Stimulated activated CD4-positive, alpha-beta T cell treated with anti-CD3 and anti-CD28 coated beads, TNF-alpha, amount 100 ng/mL, for 24 hours (primary cell): Measurements from ENCODE around the gene CCL2.

Source experiments
- DNase-seq, 3 experiments: peaks; one replicate each; pipeline ENCODE4 v3.0.0-alpha.2; 2020; ENCODE audit warnings: low read depth in 3 of 3

CCL2 gene

DNA sequence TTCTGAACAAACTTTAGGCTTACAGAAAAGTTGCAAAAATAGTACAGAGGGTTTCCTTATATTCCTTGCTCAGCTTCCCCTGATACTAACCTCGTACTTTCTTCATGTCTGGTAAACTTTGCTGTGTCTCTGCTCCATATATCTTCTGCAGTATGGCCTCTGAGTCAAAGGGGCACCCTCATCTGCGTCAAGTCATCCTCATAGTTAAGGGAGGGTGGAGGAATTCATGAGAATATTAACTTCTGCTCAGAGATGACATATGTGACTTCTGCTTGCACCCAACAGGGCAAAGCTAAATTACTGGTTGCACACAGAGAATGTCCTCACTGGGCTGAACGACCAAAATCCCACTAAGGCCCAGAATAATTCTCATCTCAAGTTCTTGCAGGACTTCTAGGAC lies 10.6 kb downstream of the CCL2 start:
- no peak for DNase-seq

DNA sequence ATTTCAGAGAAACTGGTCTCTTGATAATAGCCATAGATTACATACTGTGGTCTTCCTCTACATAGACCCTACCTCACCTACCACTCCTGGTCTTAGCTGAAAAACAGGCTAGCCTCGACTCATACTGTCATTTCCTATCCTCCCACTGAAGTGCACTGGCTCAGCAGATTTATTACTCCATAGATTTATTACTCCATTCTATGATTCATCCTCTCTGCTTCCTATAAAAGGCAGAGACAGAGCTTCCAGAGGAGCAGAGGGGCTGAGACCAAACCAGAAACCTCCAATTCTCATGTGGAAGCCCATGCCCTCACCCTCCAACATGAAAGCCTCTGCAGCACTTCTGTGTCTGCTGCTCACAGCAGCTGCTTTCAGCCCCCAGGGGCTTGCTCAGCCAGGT lies 14.9 kb downstream of the CCL2 start, which contains the start of gene CCL7:
CCL7 (plus strand) TSS at position 253 of the 400 bp plus-strand sequence; CDS start at position 323, 70 bp downstream.
- DNase-seq, result no peak

DNA sequence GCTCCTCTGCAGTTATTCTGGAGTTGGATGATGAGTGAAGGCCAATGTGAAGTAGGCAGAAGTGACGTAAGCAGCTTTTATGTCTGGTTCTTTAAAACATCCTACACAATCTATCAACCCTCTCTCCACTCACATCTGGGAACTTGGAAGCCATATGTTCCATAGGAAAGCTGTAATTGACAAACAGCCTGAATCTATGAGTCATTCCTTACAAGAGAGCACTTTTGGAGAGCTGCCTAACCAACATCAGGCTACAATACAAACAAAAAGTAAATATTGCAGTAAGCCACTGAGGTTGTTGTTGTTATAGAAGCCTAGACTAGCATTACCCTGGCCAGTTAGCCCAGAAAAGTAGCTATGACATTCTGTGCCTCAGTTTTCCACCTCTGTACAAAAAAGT lies 20.8 kb downstream of the CCL2 start:
- DNase-seq, result no peak

DNA sequence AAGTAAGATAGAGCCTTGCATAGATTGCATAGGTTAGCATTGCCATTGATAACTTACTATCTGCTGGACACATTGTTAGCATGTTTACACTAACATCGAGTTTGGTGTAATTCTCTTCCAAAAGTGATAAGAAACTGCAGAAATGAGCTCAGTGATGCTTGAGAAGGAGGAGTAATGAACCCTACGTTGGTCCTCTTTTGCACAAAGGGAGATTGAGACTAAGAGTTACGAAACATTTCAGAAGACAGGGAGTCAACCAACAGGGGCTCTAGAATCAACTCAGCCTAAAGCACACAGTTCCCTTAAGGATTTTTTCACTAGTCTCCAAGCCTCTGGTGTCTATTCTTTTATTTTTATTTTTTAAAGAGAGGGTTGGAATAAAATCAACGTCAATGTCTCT lies 21.7 kb downstream of the CCL2 start:
- no peak for DNase-seq

DNA sequence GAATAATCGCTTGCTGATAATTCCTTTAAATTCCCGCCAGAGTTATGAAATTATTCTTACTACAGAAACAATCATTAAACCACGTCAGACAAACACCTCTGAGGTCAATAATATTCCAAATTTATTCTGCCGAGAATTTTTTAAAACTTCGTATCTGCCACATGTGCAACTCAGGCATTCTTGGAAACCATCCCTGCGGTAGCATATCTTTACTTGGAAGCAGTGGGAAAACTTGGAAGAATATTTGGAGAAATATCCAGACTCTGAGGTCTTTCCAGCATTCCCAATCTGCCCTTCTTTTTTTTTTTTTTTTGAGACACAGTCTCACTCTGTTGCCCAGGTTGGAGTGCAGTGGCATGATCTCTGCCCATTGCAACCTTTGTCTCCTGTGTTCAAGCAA lies 28.5 kb downstream of the CCL2 start:
- DNase-seq, result no peak

DNA sequence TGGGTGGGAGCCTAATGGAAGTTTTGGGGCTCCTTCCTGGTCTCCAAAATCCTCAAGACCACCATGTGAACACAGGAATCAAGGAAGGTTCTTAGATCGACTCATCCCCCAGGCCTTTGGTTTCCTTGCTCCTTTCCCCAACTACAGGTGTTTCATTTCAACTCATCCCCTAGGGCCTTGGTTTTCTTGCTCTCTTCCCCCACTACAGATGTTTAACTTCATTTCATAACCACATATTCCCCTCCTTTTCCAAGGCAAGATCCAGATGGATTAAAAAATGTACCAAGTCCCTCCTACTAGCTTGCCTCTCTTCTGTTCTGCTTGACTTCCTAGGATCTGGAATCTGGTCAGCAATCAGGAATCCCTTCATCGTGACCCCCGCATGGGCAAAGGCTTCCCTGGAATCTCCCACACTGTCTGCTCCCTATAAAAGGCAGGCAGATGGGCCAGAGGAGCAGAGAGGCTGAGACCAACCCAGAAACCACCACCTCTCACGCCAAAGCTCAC lies 30.3 kb downstream of the CCL2 start, which contains the start of gene CCL11:
CCL11 (plus strand) TSS at position 457 of the 507 bp plus-strand sequence. CDS start 67 bp downstream, outside the sequence.
- no peak for DNase-seq

DNA sequence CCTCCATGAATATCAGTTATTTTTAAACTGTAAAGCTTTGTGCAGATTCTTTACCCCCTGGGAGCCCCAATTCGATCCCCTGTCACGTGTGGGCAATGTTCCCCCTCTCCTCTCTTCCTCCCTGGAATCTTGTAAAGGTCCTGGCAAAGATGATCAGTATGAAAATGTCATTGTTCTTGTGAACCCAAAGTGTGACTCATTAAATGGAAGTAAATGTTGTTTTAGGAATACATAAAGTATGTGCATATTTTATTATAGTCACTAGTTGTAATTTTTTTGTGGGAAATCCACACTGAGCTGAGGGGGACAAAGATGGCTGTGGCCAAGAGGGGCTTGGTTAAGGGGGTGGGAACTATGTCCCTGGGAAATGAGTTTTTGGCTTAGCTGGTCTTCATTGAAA lies 32.8 kb downstream of the CCL2 start:
- no peak for DNase-seq

DNA sequence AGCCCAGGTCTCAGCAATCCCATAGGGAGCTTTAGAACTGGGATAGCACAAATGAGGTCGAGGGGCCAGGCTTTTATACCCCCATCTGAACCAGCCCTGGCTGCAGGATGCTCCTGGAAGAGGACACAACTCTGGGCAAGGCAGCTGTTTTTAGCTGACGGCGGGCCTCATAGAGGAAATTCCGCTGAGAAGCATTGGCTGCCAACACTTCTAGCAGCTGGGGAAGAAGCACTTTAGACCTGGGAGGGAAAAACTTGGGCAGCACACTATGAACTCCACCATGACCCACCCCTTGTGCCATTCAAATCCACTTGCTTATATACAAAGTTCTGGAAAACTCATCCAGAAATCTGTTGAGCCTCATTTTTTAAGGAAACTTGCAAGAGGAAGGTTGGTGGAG lies 35.5 kb downstream of the CCL2 start:
- DNase-seq, result no peak

DNA sequence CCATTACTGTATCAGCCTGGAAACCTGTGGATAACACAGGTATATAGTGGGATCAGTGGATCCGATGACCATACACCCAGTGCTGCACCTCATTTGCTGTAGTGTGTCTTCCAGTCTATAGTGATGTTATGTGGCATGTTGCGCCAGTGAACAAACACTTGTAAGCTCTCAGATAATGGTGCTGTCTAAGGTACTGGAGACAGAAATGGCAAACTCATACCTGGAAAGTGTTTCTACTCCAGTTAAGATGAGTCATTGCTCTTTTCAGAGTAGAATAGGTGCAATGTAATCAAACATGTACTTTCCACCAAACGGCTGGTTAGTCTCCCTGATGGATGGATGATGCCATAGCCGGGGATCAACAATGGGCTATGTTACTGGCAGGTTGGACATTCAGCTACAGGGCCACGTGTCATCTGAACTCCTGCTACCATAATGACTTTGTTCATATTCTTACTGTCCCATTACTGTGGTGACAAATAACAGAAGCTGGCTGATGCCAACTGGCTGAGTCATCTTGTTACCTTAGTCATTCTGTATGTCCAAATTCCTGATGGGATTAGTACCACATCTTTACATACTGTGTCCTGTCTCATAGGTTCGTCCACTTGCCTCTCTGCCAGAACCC lies 36.8 kb downstream of the CCL2 start:
- no peak for DNase-seq

DNA sequence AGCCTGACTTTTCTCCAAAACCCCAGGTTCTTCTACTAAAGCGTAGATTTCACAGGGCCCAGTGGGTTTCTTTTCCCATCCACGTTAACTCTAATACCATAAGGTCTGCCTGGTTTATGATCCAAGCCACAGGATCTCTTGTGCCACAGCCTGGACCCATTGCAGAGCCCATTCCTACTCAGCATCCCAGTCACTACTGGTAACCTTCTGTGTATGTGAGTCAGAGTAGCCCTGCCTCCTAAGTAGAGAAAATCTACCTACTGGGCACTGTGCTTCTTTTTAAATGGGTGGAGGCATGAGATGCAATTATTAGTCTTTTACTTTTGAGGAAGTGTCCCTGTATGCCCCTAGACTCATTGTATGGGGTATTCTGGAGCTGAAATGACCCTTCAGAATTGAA lies 43.9 kb downstream of the CCL2 start:
- DNase-seq, result no peak

DNA sequence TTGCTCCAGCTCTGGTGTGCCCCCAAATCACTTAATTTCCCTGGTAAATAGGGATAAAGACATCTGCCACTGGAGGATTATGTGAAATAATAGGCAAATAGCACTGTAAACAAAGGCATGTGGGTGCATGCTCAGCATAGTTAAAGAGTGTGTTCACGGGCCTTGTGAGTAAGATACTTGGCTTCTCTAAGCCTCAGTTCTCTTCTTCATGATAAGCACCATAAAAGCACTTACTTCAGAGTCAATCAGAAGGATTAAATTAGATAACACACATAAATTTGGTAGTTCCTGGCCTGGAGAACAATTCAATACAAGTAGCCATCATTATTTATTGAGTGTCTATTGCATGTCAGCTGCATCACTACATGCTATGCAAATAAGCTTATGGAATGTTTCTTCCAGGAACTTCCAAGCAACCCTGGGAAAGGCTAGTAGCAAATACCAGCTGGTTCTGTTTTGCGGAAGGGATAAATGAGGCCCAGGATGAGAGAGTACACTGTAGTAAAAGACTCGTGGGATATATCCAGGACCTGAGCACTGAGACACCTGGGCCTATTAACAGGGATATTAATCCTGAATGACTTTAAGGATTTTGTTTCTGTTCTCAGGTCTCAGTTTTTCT lies 45.0 kb downstream of the CCL2 start:
- DNase-seq, result no peak

DNA sequence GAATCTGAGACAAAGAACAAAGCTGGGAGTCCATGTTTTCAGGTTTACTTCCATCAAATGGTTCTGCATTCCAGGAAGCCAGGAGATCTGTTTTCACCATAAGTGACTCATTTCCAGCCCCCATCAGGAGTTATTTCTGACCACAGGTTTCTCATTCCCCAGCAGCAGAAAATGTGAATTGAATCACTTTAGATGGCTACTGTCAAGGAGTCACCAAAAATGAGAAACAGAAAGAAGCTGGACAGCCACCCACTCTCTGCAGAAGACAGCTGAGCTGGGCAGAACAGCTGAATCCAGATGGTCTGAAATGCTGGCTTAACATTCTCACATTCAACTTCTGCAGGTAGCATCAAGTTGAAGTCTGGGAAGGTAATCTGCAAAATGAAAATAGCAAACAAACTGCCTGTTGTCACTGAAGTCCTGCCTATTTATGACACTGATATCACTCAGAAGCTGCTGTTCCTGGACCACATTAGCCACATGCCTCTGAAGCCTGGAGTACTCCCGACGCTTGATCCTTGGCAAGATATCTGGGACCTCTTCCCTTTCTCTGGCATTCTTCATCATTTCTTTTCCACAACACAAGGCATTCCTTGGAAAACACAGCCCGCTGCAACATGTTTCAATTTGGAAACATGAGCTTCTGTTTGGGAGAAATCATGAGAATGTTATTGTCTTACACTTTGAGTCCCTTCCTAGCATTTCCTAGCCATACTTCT lies 45.7 kb downstream of the CCL2 start:
- DNase-seq, result no peak

DNA sequence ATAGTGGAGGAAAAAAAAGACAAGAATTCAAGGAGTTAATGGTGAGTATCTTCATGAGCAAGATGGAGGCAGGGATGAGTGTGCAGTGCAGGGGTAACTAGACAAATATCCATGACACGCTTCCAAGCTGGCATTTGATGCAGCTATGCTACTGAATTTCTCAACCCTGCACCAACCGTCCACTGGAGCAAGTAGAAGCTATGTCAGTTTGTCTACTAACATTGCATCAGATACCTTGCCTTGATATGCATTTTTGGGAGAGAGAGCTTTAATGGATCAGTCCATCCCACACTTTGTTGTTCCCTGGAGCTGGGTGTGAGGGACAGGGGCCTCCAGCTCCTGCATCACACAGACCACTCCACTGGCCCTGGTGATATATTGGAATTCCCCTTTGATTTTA lies 46.9 kb downstream of the CCL2 start:
- DNase-seq, result no peak

DNA sequence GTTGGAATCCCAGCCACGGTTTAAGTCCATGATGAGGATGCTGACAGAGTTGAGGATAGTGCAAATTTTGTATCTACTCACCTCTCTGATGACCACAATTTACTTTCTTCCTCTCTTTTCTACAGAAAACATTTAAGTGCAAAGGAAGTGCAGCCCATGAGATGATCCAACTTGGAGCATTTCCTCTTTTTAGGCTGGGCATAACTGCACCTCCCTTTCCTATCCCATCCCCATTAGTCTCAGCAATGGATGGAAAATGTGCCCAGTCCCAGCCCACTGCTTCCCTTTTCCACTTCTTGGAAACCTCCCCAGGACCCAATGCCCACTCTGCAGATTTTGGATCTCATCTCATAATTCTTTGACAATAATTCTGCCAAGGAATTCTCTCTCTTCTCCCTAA lies 47.6 kb downstream of the CCL2 start:
- DNase-seq, result no peak

DNA sequence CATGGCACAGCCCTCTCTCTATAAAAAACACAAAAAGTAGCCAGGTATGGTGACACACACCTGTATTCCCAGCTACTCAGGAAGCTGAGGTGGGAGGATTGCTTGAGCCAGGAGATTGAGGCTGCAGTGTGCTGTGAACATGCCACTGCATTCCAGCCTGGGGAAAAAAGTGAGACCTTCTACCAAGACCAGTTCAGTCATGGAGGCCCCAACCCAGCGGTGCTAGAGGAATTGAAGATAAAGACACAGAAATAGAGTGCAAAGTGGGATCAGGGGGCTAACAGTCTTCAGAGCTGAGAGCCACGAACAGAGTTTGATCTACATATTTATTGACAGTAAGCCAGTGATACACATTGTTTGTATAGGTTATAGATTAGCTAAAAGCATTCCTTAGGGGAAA lies 48.5 kb downstream of the CCL2 start:
- no peak for DNase-seq

DNA sequence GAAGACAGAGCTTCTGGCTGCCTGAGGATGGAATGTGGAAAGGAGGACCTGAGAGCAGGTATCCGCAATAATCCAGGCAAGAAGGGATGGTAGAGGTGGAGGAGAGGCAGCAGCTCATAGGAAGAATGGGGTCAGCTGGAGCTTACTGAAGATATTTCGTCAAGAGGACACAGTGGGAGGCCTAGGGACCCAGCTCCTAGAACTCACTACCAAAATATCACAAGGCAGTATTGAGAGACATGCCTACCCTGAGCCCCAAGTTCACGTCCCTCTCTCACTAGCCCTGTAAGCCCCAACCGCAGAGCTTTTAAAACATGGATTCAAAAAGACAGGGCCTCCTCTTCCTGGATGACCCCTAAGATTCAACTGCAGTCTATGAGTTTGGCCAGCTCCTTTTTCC lies 50.0 kb downstream of the CCL2 start:
- no peak for DNase-seq

DNA sequence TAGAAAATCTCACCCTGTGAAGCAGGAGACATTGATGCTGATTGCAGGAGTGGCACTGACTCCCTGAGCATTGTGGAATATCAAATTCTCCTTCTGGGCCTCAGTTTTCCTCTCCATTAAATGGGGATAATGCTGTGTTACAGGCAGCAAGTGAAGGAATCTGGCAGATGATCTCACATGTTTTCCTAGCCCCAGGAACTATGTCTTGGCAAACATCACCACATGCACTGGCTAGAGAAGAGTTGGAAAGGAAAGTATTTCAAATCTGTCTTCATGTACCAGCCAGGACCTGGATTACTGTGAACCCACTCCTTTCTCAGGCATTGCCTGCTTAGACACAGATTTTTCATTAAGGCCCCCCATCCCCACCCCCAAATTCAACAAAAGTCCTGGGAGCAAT lies 50.5 kb downstream of the CCL2 start:
- DNase-seq, result no peak

DNA sequence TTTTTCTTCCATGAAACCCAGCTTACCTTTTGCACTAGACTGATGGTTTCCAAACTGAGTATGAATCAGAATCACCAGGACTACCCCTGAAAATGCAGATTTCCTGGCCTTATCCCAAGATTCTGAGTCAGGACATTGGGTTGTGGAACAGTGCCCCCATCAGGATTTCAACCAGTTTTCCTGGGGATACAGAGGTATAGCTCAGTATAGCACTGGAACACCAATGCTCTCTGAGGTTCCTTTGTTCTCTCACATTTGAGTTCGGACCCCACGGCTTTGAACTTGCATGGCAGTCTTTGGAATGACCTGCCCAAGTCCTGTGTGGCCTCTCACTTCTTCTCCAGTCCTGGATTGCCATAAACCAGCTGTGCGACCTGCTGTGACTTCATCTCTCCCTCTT lies 51.4 kb downstream of the CCL2 start:
- no peak for DNase-seq
